GM23248 (cell line): ENCODE data around the gene SLITRK3. TPM values are rescaled to one million over a fixed set of nuclear protein-coding genes. Genes with fewer than 3 reads are reported as not detected.

Source experiments
- DNase-seq: peaks from one replicate; pipeline ENCODE4 v3.0.0-alpha.2; 2015
- H2AFZ ChIP-seq: fragments of 200-600 bp; sonication (generic); 2 replicates; pipeline ENCODE4 v1.6.1; 2016; ENCODE audit warnings: antibody characterized with exemption
- H3F3A ChIP-seq: fragments of 200-600 bp; sonication (generic); 2 replicates; pipeline ENCODE4 v1.6.1; 2016; ENCODE audit warnings: mild to moderate bottlenecking, antibody characterized with exemption, mixed run types; ENCODE audit not compliant: insufficient read depth
- H3K27ac ChIP-seq: fragments of 200-600 bp; sonication (generic); 2 replicates; pipeline ENCODE4 v1.5.1; 2016; ENCODE audit warnings: mild to moderate bottlenecking
- H3K27me3 ChIP-seq: fragments of 200-600 bp; sonication (generic); replicated peaks from 2 replicates; pipeline ENCODE4 v1.6.1; 2016; ENCODE audit warnings: mild to moderate bottlenecking; ENCODE audit not compliant: insufficient read depth
- H3K36me3 ChIP-seq: fragments of 200-600 bp; sonication (generic); 2 replicates; pipeline ENCODE4 v1.6.1; 2016; ENCODE audit warnings: low read depth, mild to moderate bottlenecking
- H3K4me1 ChIP-seq: fragments of 200-600 bp; sonication (generic); 2 replicates; pipeline ENCODE4 v1.6.1; 2016; ENCODE audit warnings: mild to moderate bottlenecking; ENCODE audit not compliant: insufficient read depth
- H3K4me2 ChIP-seq: fragments of 200-600 bp; sonication (generic); one replicate; pipeline ENCODE4 v1.6.1; 2016; ENCODE audit warnings: mild to moderate bottlenecking; ENCODE audit not compliant: unreplicated experiment
- H3K4me3 ChIP-seq: fragments of 200-600 bp; sonication (generic); 2 replicates; pipeline ENCODE4 v1.5.1; 2016; ENCODE audit warnings: mild to moderate bottlenecking
- H3K79me2 ChIP-seq: fragments of 200-600 bp; sonication (generic); 2 replicates; pipeline ENCODE4 v1.6.1; 2016; ENCODE audit warnings: mild to moderate bottlenecking; ENCODE audit not compliant: insufficient read depth
- H3K9ac ChIP-seq: fragments of 200-600 bp; sonication (generic); 2 replicates; pipeline ENCODE4 v1.6.1; 2016; ENCODE audit warnings: mild to moderate bottlenecking
- H3K9me2 ChIP-seq: fragments of 200-600 bp; sonication (generic); 2 replicates; pipeline ENCODE4 v1.6.1; 2016; ENCODE audit warnings: mixed run types, mild to moderate bottlenecking, moderate library complexity; ENCODE audit not compliant: insufficient read depth
- H3K9me3 ChIP-seq: fragments of 200-600 bp; sonication (generic); one replicate; pipeline ENCODE4 v1.6.1; 2017; ENCODE audit warnings: low read depth
- H4K20me1 ChIP-seq: fragments of 200-600 bp; sonication (generic); 2 replicates; pipeline ENCODE4 v1.6.0; 2016; ENCODE audit not compliant: insufficient read depth
- EZH2 ChIP-seq: fragments of 200-600 bp; sonication (generic); IDR thresholded peaks from 2 replicates; pipeline ENCODE4 v1.6.1; 2018; ENCODE audit warnings: antibody characterized with exemption, mild to moderate bottlenecking; ENCODE audit not compliant: insufficient read depth, poor library complexity, severe bottlenecking
- EZH2phosphoT487 ChIP-seq: fragments of 200-600 bp; sonication (generic); IDR thresholded peaks from 2 replicates; pipeline ENCODE4 v1.6.1; 2018; ENCODE audit warnings: antibody characterized with exemption, moderate library complexity, mild to moderate bottlenecking, low read depth; ENCODE audit not compliant: insufficient read depth
- WGBS, 2 experiments: methylation state at CpG; one replicate each; pipeline ENCODE4 v1.1.6; 2015 to 2017; ENCODE audit warnings: low lambda C conversion rate in 2 of 2, low coverage in 1 of 2; ENCODE audit errors: missing lambda C conversion rate in 2 of 2; 5-methylcytosine and 5-hydroxymethylcytosine counted together
- in situ Hi-C: fragments of 300-500 bp; cut with MboI; formaldehyde crosslinking; loops from 2 replicates; pipeline ENCODE4 v1.15.0; 2020
- polyA plus RNA-seq: library from polyadenylated mRNA; unstranded; fragments of >200 nt; fragmentation: Nextera tagmentation; extraction: Ambion mirVana; gene quantifications from 2 replicates; pipeline ENCODE4 v1.2.1, GENCODE V29; 2016
- total RNA-seq: library from RNA; depleted of rRNA; stranded (reverse); fragments of >200 nt; shearing (Covaris generic); gene quantifications from 2 replicates; pipeline ENCODE4 v1.2.3, GENCODE V29; 2014

The SLITRK3 gene
- total and polyA plus RNA-seq, 2 experiments from 2014 or later = not detected

- no peaks in the 10 kb centered on the region for H3K9me3 ChIP-seq
- no peak for TF ChIP-seq EZH2
- TF ChIP-seq EZH2phosphoT487 = no peak
- H3K9ac ChIP-seq = no peak overlapping the region
- H3K4me2 ChIP-seq = no peak overlapping the region
- H2AFZ ChIP-seq = no peak overlapping the region
- H4K20me1 ChIP-seq = no peaks in the 10 kb centered on the region
- H3K4me1 ChIP-seq = no peaks in the 10 kb centered on the region
- no peak overlapping the region for H3K4me3 ChIP-seq
- H3K27ac ChIP-seq = no peak overlapping the region
- H3F3A ChIP-seq = no peaks in the 10 kb centered on the region
- in situ Hi-C loops = no loop called here
- WGBS, 2 experiments = 55 to 62% methylated on average over 12 of the region's 12 CpGs
- peaks cover 3% of the 10 kb centered on the region for H3K27me3 ChIP-seq
- no peak for DNase-seq
- H3K9me2 ChIP-seq = no peaks in the 10 kb centered on the region
- no peaks in the 10 kb centered on the region for H3K36me3 ChIP-seq
- no peaks in the 10 kb centered on the region for H3K79me2 ChIP-seq
Observed at GRCh38 chr3:165188452-165188851, 7.7 kb downstream of the SLITRK3 start.

- no peak for TF ChIP-seq EZH2phosphoT487
- no peak for TF ChIP-seq EZH2
- no peak overlapping the region for H3K4me2 ChIP-seq
- DNase-seq = peak; percentile 70
- no peak overlapping the region for H3K27ac ChIP-seq
- H3K27me3 ChIP-seq = no peaks in the 10 kb centered on the region
- no peaks in the 10 kb centered on the region for H3K36me3 ChIP-seq
- H3K9ac ChIP-seq = no peak overlapping the region
- no peaks in the 10 kb centered on the region for H3K9me2 ChIP-seq
- no peaks in the 10 kb centered on the region for H3K9me3 ChIP-seq
- in situ Hi-C loops = no loop called here
- H4K20me1 ChIP-seq = no peaks in the 10 kb centered on the region
- H3K4me1 ChIP-seq = no peaks in the 10 kb centered on the region
- H3K79me2 ChIP-seq = no peaks in the 10 kb centered on the region
- no peaks in the 10 kb centered on the region for H3F3A ChIP-seq
- H3K4me3 ChIP-seq = no peak overlapping the region
- no peak overlapping the region for H2AFZ ChIP-seq
- 13 to 17% methylated on average over 8 of the region's 8 CpGs for WGBS, 2 experiments
Observed at GRCh38 chr3:165185707-165186327, 10.4 kb downstream of the SLITRK3 start.

GRCh38 chr3:165181556-165181955 lies 14.6 kb downstream of the SLITRK3 start:
- no peaks in the 10 kb centered on the region for H3F3A ChIP-seq
- no peak overlapping the region for H2AFZ ChIP-seq
- H3K9ac ChIP-seq = no peak overlapping the region
- H3K27me3 ChIP-seq = no peaks in the 10 kb centered on the region
- H3K9me3 ChIP-seq = no peaks in the 10 kb centered on the region
- H3K27ac ChIP-seq = no peak overlapping the region
- no peak for DNase-seq
- no peaks in the 10 kb centered on the region for H3K79me2 ChIP-seq
- in situ Hi-C loops = no loop called here
- no peaks in the 10 kb centered on the region for H3K9me2 ChIP-seq
- TF ChIP-seq EZH2phosphoT487 (no peak), EZH2 (no peak)
- H3K4me2 ChIP-seq = no peak overlapping the region
- H3K36me3 ChIP-seq = no peaks in the 10 kb centered on the region
- no peak overlapping the region for H3K4me3 ChIP-seq
- no peaks in the 10 kb centered on the region for H3K4me1 ChIP-seq
- WGBS, 2 experiments = 14 to 19% methylated on average over 1 of the region's 1 CpG
- H4K20me1 ChIP-seq = no peaks in the 10 kb centered on the region

GRCh38 chr3:165170236-165170635 lies 25.9 kb downstream of the SLITRK3 start:
- H3K4me3 ChIP-seq = no peak overlapping the region
- in situ Hi-C loops = no loop called here
- H3K27ac ChIP-seq = no peak overlapping the region
- H3K9me3 ChIP-seq = no peaks in the 10 kb centered on the region
- H3K9me2 ChIP-seq = no peaks in the 10 kb centered on the region
- DNase-seq = no peak
- WGBS, 2 experiments = 20 to 21% methylated on average over 3 of the region's 3 CpGs
- no peak overlapping the region for H3K9ac ChIP-seq
- no peaks in the 10 kb centered on the region for H4K20me1 ChIP-seq
- no peaks in the 10 kb centered on the region for H3F3A ChIP-seq
- no peak overlapping the region for H2AFZ ChIP-seq
- no peaks in the 10 kb centered on the region for H3K79me2 ChIP-seq
- TF ChIP-seq EZH2phosphoT487 (no peak), EZH2 (no peak)
- no peaks in the 10 kb centered on the region for H3K36me3 ChIP-seq
- H3K4me2 ChIP-seq = no peak overlapping the region
- H3K27me3 ChIP-seq = no peaks in the 10 kb centered on the region
- H3K4me1 ChIP-seq = no peaks in the 10 kb centered on the region
